Vagina (tissue), 2 donors: ENCODE results near the gene CYP4V2. TPM values are rescaled to one million over a fixed set of nuclear protein-coding genes. Genes with fewer than 3 reads are reported as not detected.

Source experiments
- DNase-seq, 2 donors: peaks; one replicate each; pipeline ENCODE4 v3.0.0-alpha.2; 2017; ENCODE audit errors: extremely low spot score in 2 of 2
- H3K27ac ChIP-seq: fragments of 200-600 bp; sonication (generic); one replicate; pipeline ENCODE4 v1.5.1; 2019
- H3K27me3 ChIP-seq: fragments of 200-600 bp; sonication (generic); one replicate; pipeline ENCODE4 v1.5.1; 2019
- H3K36me3 ChIP-seq, 2 donors: fragments of 200-600 bp; sonication (generic); one replicate each; pipeline ENCODE4 v1.5.1; 2017 to 2019
- H3K4me1 ChIP-seq: fragments of 200-600 bp; sonication (generic); one replicate; pipeline ENCODE4 v1.5.1; 2019
- H3K4me3 ChIP-seq, 2 donors: fragments of 200-600 bp; sonication (generic); 1 replicate in 1 of 2; 2 replicates in 1 of 2; pipeline ENCODE4 v1.5.1; 2016 to 2019
- H3K9me3 ChIP-seq: fragments of 200-600 bp; sonication (generic); one replicate; pipeline ENCODE4 v1.5.1; 2019
- POLR2A ChIP-seq, 2 donors: fragments of 450-650 bp; IDR thresholded peaks; one replicate each; pipeline ENCODE4 v1.6.1; 2017; ENCODE audit warnings: antibody characterized with exemption in 2 of 2, mild to moderate bottlenecking in 2 of 2, moderate library complexity in 2 of 2
- POLR2AphosphoS5 ChIP-seq, 2 donors: sonication (generic); formaldehyde crosslinking; IDR thresholded peaks; one replicate each; pipeline ENCODE4 v1.9.0; 2017; ENCODE audit warnings: antibody characterized with exemption in 2 of 2, mild to moderate bottlenecking in 2 of 2, low read depth in 1 of 2; ENCODE audit not compliant: insufficient read depth in 1 of 2
- intact Hi-C: fragments of 100-400 bp; cut with DNase I; formaldehyde crosslinking; loops from one replicate; pipeline ENCODE4 v1.15.1; 2023
- total RNA-seq: library from RNA; depleted of rRNA; stranded (reverse); fragments of >200 nt; gene quantifications from one replicate; pipeline ENCODE4 v1.2.3, GENCODE V29; 2016
- TF ChIP-seq, protein P1 (sequence below), 3 experiments: fragments of 450-650 bp in 2 of 3; fragments of 200-600 bp in 1 of 3; sonication (generic) in 1 of 3; IDR thresholded peaks; one replicate each; pipeline ENCODE4 v1.5.1; 2017 to 2019; ENCODE audit warnings: antibody characterized with exemption in 3 of 3, mild to moderate bottlenecking in 2 of 3, moderate library complexity in 2 of 3

Gene CYP4V2
- total RNA-seq, 1 donor from 2014 or later: 18.2 TPM

DNA sequence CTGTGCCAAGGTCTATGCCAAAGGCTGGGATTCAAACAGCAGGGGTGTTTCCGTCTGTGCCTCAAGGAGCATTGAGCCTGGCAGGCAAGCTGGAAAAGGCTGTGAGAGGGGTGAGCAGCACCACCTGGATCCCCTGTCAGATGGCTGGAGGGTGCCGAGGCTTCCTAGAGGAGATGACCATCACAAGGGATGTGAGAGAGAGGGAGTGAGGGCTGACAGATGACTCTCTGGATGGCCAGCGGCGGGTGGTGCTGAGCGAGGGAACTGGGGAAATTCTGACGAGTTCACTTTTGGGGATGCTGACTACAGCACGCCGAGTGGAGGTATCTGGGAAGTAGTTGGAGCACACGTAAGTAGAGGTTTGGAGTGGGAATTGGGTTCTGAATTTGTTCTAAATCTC, 22.6 kb upstream of the CYP4V2 start:
- no peak overlapping the region for H3K27ac ChIP-seq
- TF ChIP-seq POLR2A (IDR thresholded peaks at IDR 0.05) (no peak), POLR2AphosphoS5 (IDR thresholded peaks at IDR 0.05; ENCODE audit: insufficient read depth in 1 of 2, low read depth in 1 of 2) (no peak)
- TF ChIP-seq, protein P1, sequence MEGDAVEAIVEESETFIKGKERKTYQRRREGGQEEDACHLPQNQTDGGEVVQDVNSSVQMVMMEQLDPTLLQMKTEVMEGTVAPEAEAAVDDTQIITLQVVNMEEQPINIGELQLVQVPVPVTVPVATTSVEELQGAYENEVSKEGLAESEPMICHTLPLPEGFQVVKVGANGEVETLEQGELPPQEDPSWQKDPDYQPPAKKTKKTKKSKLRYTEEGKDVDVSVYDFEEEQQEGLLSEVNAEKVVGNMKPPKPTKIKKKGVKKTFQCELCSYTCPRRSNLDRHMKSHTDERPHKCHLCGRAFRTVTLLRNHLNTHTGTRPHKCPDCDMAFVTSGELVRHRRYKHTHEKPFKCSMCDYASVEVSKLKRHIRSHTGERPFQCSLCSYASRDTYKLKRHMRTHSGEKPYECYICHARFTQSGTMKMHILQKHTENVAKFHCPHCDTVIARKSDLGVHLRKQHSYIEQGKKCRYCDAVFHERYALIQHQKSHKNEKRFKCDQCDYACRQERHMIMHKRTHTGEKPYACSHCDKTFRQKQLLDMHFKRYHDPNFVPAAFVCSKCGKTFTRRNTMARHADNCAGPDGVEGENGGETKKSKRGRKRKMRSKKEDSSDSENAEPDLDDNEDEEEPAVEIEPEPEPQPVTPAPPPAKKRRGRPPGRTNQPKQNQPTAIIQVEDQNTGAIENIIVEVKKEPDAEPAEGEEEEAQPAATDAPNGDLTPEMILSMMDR (IDR thresholded peaks at IDR 0.05): no peak
- H3K9me3 ChIP-seq: no peaks in the 10 kb centered on the region
- H3K27me3 ChIP-seq: no peaks in the 10 kb centered on the region
- H3K4me1 ChIP-seq: no peaks in the 10 kb centered on the region
- H3K36me3 ChIP-seq: no peaks in the 10 kb centered on the region
- no peak for DNase-seq
- intact Hi-C loops: no loop called here
- no peak overlapping the region for H3K4me3 ChIP-seq

- intact Hi-C loops: no loop called here
- TF ChIP-seq, protein P1 (IDR thresholded peaks at IDR 0.05): no peak
- no peak for TF ChIP-seq POLR2AphosphoS5 (IDR thresholded peaks at IDR 0.05; ENCODE audit: insufficient read depth in 1 of 2, low read depth in 1 of 2)
- Histone ChIP-seq H3K9me3 (no peaks in the 10 kb centered on the region), H3K4me3 (no peak overlapping the region), H3K36me3 (no peaks in the 10 kb centered on the region), H3K4me1 (no peaks in the 10 kb centered on the region), H3K27me3 (no peaks in the 10 kb centered on the region), H3K27ac (no peak overlapping the region)
- DNase-seq: no peak
Measured at GRCh38 chr4:186169333-186169944, 21.9 kb upstream of the CYP4V2 start.

DNA sequence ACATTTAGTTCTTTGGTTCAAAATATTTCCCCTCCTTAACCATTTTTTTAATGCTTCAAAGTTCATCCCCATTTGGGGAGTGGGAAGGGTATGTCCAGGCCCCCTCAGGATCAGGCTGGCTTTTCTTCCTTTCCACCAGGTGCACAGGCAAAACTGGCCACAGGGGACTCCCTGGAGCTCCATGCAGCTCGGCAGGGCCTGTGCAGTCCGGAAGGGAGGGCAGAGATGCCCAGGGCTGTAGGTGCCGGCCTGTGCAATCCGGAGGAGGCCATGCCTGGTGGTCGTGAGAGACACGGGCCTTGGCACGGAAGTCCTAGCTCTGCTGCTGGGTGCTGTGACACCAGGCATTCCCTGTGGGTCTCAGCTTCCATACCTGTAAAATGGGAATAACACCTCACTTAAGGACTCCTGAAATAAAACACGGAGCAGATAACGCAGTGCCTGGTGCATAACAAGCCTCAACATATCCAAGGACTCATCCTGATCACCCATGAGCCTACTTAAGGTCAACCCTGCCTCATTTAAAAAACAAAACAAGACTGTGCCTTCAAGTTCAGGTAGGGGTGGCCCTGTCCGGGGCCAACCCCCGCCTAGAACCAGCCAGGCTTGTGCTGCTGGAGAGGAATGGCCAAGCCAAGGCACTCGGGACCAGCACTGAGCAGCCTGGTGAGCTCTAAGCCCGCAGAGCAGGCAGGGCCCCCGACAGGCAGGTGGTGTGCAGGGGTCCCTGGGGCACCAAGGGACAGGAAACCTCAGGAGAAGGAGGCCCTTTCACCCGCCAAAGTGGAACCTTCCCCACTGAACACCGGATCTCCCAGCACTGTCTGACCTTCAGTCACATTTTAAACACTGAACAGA, 21.2 kb upstream of the CYP4V2 start:
- Histone ChIP-seq H3K4me1 (no peaks in the 10 kb centered on the region), H3K27me3 (no peaks in the 10 kb centered on the region), H3K9me3 (no peaks in the 10 kb centered on the region), H3K27ac (no peak overlapping the region), H3K4me3 (no peak overlapping the region), H3K36me3 (no peaks in the 10 kb centered on the region)
- TF ChIP-seq POLR2A (IDR thresholded peaks at IDR 0.05) (no peak), POLR2AphosphoS5 (IDR thresholded peaks at IDR 0.05; ENCODE audit: insufficient read depth in 1 of 2, low read depth in 1 of 2) (no peak)
- TF ChIP-seq, protein P1 (IDR thresholded peaks at IDR 0.05): no peak
- no peak for DNase-seq
- intact Hi-C loops: no loop called here

- no peak overlapping the region for H3K27ac ChIP-seq
- DNase-seq: no peak
- H3K27me3 ChIP-seq: no peaks in the 10 kb centered on the region
- H3K36me3 ChIP-seq: no peaks in the 10 kb centered on the region
- TF ChIP-seq POLR2AphosphoS5 (IDR thresholded peaks at IDR 0.05; ENCODE audit: insufficient read depth in 1 of 2, low read depth in 1 of 2) (no peak), POLR2A (IDR thresholded peaks at IDR 0.05) (no peak)
- TF ChIP-seq, protein P1 (IDR thresholded peaks at IDR 0.05): no peak
- no peaks in the 10 kb centered on the region for H3K4me1 ChIP-seq
- intact Hi-C loops: no loop called here
- no peak overlapping the region for H3K4me3 ChIP-seq
- no peaks in the 10 kb centered on the region for H3K9me3 ChIP-seq
Measured at GRCh38 chr4:186170966-186171365, 20.4 kb upstream of the CYP4V2 start.

- TF ChIP-seq, protein P1 (IDR thresholded peaks at IDR 0.05): no peak
- TF ChIP-seq POLR2A (IDR thresholded peaks at IDR 0.05): no peak
- Histone ChIP-seq H3K9me3 (no peaks in the 10 kb centered on the region), H3K4me3 (no peak overlapping the region), H3K27me3 (no peaks in the 10 kb centered on the region), H3K36me3 (no peaks in the 10 kb centered on the region), H3K27ac (no peak overlapping the region), H3K4me1 (no peaks in the 10 kb centered on the region)
- no peak for DNase-seq
- intact Hi-C loops: no loop called here
Measured at GRCh38 chr4:186172546-186172945, 18.8 kb upstream of the CYP4V2 start.
